ENCODE results near the gene CEL.

DNA sequence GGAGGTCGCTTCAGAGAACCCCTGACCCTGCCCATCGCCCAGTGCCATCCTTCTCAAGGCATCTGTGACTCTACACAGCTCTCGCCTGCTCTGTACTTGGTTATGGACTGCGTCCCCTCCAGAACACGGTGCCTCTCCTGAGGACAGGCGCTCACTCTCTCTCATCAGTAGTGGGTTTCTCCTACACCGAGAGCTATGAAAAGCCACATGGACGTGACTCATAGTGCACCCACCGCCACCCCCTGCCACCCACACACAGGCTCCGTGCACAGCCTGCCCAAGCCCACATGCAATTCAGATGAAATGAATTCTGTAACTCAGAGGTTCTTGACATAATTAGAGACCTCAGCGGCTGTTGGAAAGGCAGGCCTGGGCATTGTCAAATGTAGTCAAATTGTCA, 17.1 kb upstream of the CEL start:
- TF ChIP-seq, protein P1, sequence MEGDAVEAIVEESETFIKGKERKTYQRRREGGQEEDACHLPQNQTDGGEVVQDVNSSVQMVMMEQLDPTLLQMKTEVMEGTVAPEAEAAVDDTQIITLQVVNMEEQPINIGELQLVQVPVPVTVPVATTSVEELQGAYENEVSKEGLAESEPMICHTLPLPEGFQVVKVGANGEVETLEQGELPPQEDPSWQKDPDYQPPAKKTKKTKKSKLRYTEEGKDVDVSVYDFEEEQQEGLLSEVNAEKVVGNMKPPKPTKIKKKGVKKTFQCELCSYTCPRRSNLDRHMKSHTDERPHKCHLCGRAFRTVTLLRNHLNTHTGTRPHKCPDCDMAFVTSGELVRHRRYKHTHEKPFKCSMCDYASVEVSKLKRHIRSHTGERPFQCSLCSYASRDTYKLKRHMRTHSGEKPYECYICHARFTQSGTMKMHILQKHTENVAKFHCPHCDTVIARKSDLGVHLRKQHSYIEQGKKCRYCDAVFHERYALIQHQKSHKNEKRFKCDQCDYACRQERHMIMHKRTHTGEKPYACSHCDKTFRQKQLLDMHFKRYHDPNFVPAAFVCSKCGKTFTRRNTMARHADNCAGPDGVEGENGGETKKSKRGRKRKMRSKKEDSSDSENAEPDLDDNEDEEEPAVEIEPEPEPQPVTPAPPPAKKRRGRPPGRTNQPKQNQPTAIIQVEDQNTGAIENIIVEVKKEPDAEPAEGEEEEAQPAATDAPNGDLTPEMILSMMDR (IDR thresholded peaks at IDR 0.05), result no peak
- TF ChIP-seq TEAD4 (CRISPR knock-in tag; IDR thresholded peaks at IDR 0.05) (no peak), FOXP1 (CRISPR knock-in tag; IDR thresholded peaks at IDR 0.05; ENCODE audit: borderline replicate concordance) (no peak), NFYB (CRISPR knock-in tag; conservative IDR thresholded peaks at IDR 0.05; ENCODE audit: low read depth) (no peak), JUN (CRISPR knock-in tag; IDR thresholded peaks at IDR 0.05) (no peak), TCF7 (CRISPR knock-in tag; IDR thresholded peaks at IDR 0.05; ENCODE audit: low read depth) (no peak), ZNF416 (CRISPR knock-in tag; IDR thresholded peaks at IDR 0.05) (no peak), SMAD4 (CRISPR knock-in tag; IDR thresholded peaks at IDR 0.05) (no peak), MXD4 (CRISPR knock-in tag; IDR thresholded peaks at IDR 0.05; ENCODE audit: borderline replicate concordance) (no peak), SOX15 (CRISPR knock-in tag; IDR thresholded peaks at IDR 0.05) (no peak)
- TF ChIP-seq, protein P2, sequence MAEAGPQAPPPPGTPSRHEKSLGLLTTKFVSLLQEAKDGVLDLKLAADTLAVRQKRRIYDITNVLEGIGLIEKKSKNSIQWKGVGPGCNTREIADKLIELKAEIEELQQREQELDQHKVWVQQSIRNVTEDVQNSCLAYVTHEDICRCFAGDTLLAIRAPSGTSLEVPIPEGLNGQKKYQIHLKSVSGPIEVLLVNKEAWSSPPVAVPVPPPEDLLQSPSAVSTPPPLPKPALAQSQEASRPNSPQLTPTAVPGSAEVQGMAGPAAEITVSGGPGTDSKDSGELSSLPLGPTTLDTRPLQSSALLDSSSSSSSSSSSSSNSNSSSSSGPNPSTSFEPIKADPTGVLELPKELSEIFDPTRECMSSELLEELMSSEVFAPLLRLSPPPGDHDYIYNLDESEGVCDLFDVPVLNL (CRISPR knock-in tag; IDR thresholded peaks at IDR 0.05; ENCODE audit: borderline replicate concordance, low read depth), result no peak
- TF ChIP-seq, protein P3, sequence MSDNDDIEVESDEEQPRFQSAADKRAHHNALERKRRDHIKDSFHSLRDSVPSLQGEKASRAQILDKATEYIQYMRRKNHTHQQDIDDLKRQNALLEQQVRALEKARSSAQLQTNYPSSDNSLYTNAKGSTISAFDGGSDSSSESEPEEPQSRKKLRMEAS (CRISPR knock-in tag; IDR thresholded peaks at IDR 0.05), result no peak
- TF ChIP-seq, protein P4, sequence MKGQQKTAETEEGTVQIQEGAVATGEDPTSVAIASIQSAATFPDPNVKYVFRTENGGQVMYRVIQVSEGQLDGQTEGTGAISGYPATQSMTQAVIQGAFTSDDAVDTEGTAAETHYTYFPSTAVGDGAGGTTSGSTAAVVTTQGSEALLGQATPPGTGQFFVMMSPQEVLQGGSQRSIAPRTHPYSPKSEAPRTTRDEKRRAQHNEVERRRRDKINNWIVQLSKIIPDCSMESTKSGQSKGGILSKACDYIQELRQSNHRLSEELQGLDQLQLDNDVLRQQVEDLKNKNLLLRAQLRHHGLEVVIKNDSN (CRISPR knock-in tag; IDR thresholded peaks at IDR 0.05), result no peak
- TF ChIP-seq, protein P5, sequence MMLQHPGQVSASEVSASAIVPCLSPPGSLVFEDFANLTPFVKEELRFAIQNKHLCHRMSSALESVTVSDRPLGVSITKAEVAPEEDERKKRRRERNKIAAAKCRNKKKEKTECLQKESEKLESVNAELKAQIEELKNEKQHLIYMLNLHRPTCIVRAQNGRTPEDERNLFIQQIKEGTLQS (CRISPR knock-in tag; conservative IDR thresholded peaks at IDR 0.05), result no peak
